Measurements from ENCODE around the gene IPMK.
"Not testable (repeated sequence)": the region's sequence is repeated elsewhere in the genome, so short reads cannot be mapped to it uniquely, and the experiment has no call there.

IPMK gene

GRCh38 chr10:58219875-58220274, 47.8 kb downstream of the IPMK start:
- no peak for DNase-seq

- peak; percentile 43 for DNase-seq
Observed at GRCh38 chr10:58217612-58218011, 50.1 kb downstream of the IPMK start.

GRCh38 chr10:58212622-58213021, 55.1 kb downstream of the IPMK start:
- DNase-seq, result no peak

- no peak for DNase-seq
Observed at GRCh38 chr10:58210160-58210559, 57.5 kb downstream of the IPMK start.

- DNase-seq, result no peak
Observed at GRCh38 chr10:58209669-58210068, 58.0 kb downstream of the IPMK start.

GRCh38 chr10:58206251-58206650, 61.4 kb downstream of the IPMK start:
- no peak for DNase-seq

- DNase-seq, result no peak
Observed at GRCh38 chr10:58201704-58202103, 66.0 kb downstream of the IPMK start.

GRCh38 chr10:58189269-58189668, 78.4 kb downstream of the IPMK start:
- no peak for DNase-seq

- no peak for DNase-seq
Observed at GRCh38 chr10:58184120-58184670, 83.5 kb downstream of the IPMK start.

- DNase-seq, result peak; percentile 9
Observed at GRCh38 chr10:58180666-58181065, 87.0 kb downstream of the IPMK start.

GRCh38 chr10:58179238-58179637, 88.5 kb downstream of the IPMK start:
- no peak for DNase-seq

- DNase-seq, result no peak
Observed at GRCh38 chr10:58178811-58179210, 88.9 kb downstream of the IPMK start.

- DNase-seq, result peak; percentile 55
Observed at GRCh38 chr10:58177362-58177947, 90.2 kb downstream of the IPMK start.

GRCh38 chr10:58175990-58176900, 91.4 kb downstream of the IPMK start:
- no peak for DNase-seq

- DNase-seq, result no peak
Observed at GRCh38 chr10:58174831-58175230, 92.9 kb downstream of the IPMK start.

- DNase-seq, result no peak
Observed at GRCh38 chr10:58173391-58173790, 94.3 kb downstream of the IPMK start.

- DNase-seq, result no peak
Observed at GRCh38 chr10:58171146-58171545, 96.5 kb downstream of the IPMK start.

- DNase-seq, result no peak
Observed at GRCh38 chr10:58164517-58164916, 103.2 kb downstream of the IPMK start.

- DNase-seq, result peak; percentile 8
Observed at GRCh38 chr10:58158806-58159205, 108.9 kb downstream of the IPMK start.

GRCh38 chr10:58157076-58157766, 110.5 kb downstream of the IPMK start:
- DNase-seq, result peak; percentile 96

GRCh38 chr10:58155941-58156340, 111.8 kb downstream of the IPMK start:
- DNase-seq, result not testable (repeated sequence)

GRCh38 chr10:58153751-58154150, 113.9 kb downstream of the IPMK start:
- no peak for DNase-seq

GRCh38 chr10:58152673-58153263, 114.9 kb downstream of the IPMK start:
- DNase-seq, result peak; percentile 52
